LHCN-M2 (cell line): ENCODE data around the gene ZCCHC13. TPM values are rescaled to one million over a fixed set of nuclear protein-coding genes. Genes with fewer than 3 reads are reported as not detected.
"Not testable (repeated sequence)": the region's sequence is repeated elsewhere in the genome, so short reads cannot be mapped to it uniquely, and the experiment has no call there.

ENCODE experiments used
- DNase-seq: peaks from one replicate; pipeline ENCODE4 v3.0.0-alpha.2; 2012; ENCODE audit warnings: low read depth
- polyA plus RNA-seq: library from polyadenylated mRNA; unstranded; fragments of >200 nt; gene quantifications from one replicate; pipeline ENCODE4 v1.2.1, GENCODE V29; 2012; ENCODE audit warnings: missing spikeins
- total RNA-seq: library from RNA; depleted of rRNA; stranded (reverse); fragments of >200 nt; gene quantifications from 2 replicates; pipeline ENCODE4 v1.2.3, GENCODE V29; 2014; rRNA removed

The ZCCHC13 gene
- not detected in 2 replicates for total RNA-seq
- polyA plus RNA-seq: not detected

DNA sequence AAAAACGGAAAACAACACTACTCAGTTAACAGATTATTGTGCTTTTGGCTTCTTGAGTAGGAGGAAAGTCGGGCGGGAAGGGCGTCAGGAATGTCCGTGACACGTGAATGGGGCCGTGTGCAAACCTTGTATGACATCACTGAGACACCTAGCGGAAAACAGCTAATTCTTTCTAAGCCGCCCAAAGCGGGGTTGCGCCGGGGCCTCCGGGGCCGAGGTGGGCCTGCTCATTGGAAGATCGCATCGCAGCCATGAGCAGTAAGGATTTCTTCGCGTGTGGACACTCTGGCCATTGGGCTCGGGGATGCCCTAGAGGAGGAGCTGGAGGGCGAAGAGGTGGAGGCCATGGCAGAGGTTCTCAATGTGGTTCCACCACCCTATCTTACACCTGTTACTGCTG lies at the start of gene ZCCHC13:
Gene ZCCHC13 (plus strand): TSS at position 165 of the 400 bp plus-strand sequence. CDS start 87 bp downstream, at position 252.
- no peak for DNase-seq

DNA sequence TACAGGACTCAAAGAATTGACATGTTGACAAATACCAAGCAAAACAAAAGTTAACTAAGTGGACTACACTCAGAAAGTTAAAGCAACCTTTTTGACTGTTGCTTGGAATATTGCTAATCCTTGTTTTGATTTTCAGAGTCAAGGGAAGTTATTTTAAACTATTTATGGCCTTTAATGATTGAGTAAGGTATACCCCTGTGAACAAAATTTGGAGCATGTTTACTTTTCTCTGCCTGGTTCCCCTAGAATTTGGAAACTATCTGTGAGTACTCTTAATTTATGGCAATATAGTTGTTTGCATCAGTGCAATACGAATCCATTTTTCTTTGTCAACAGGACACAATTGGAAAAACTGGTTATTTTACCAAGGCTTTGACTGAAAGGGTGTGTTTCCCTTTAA lies 45.9 kb upstream of the ZCCHC13 start:
- DNase-seq: not testable (repeated sequence)

DNA sequence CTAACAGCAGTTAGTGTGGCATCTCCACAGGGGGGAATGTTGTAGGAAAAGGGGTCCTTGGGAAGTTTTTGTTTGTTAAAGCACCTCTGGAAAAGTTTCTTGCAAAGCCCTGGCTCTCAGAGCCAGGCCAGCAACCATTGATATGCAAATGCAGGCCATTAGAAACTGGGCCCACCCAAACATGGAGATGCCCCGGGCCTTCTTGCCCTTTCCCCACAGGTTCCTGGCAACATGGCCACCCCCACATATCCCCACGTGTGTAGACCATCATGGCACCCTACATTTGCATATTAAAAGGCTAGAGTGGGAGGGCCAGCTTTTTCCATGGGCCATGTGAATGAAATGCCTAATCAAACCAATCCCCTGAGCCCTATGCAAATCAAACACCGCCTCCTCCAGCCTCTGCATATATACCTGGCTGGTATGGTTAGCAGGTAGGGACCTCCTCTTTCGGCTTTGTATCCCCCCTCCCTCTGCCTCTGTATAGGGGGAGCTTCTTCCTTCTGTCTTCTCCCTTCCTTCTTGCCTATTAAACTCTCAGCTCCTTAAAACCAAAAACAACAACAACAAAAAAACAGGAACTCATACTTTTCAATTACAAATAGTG lies 44.0 kb upstream of the ZCCHC13 start:
- DNase-seq: no peak

DNA sequence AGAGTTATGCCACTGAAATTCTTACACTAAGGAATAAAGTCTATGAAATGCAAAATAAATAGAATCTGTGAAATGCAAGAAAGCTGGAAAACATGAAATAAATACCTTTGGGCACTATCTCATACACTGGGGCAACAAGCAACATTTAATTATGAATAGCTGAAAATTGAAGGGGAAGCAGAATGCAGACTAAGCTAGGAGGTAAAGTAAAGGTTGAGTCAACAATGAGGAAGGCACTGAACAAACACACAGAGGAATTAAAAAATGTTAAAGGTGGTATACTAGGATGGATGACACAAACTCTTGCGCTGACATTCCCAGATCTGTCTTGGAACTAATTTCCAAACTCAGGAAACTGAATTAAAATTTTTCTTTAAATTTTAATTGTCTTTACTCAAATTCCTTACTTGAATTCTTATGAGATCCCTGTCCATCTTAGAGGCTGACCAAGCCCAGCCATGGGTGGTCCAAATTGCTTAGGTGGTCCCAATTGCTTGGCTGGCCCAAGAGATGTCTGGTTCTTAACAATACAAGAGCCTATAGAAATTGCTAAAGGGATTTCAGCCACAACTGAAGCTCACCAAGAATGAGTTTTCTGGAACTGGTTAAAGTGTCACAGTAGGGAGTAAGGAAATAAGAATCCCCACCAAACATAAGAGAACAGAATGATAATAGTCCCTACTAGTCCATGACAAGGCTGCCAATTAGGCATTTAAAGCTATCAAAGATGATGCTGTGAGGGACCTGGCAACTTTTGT lies 41.3 kb upstream of the ZCCHC13 start:
- no peak for DNase-seq

GRCh38 chrX:74270393-74270792 lies 33.6 kb upstream of the ZCCHC13 start:
- DNase-seq: no peak

GRCh38 chrX:74272230-74272629 lies 31.8 kb upstream of the ZCCHC13 start:
- no peak for DNase-seq

DNA sequence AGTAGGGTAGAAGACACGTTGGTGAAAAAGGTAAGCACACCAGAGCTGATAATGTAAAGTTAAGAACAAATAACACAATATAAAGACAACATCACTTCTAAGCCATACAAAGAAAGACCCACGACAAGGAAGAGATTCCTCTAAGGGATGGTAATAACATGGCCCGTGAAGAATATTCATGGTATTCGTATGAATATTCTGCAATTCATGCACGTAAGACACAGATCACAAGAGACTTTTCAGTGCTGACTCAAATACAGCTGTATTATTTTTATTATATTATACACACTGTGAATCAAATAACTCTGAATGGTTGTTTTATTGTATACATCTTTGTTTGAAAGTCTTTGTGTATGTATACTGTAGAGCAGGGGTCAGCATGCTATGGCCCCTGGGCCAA lies 29.5 kb upstream of the ZCCHC13 start:
- DNase-seq: no peak

- DNase-seq: no peak
These were observed 26.7 kb upstream of the ZCCHC13 start for GRCh38 chrX:74277320-74277719.

- no peak for DNase-seq
These were observed 26.1 kb upstream of the ZCCHC13 start for GRCh38 chrX:74277846-74278245.

GRCh38 chrX:74280759-74281158 lies 23.2 kb upstream of the ZCCHC13 start:
- no peak for DNase-seq

GRCh38 chrX:74284391-74284952 lies 19.5 kb upstream of the ZCCHC13 start:
- no peak for DNase-seq

DNA sequence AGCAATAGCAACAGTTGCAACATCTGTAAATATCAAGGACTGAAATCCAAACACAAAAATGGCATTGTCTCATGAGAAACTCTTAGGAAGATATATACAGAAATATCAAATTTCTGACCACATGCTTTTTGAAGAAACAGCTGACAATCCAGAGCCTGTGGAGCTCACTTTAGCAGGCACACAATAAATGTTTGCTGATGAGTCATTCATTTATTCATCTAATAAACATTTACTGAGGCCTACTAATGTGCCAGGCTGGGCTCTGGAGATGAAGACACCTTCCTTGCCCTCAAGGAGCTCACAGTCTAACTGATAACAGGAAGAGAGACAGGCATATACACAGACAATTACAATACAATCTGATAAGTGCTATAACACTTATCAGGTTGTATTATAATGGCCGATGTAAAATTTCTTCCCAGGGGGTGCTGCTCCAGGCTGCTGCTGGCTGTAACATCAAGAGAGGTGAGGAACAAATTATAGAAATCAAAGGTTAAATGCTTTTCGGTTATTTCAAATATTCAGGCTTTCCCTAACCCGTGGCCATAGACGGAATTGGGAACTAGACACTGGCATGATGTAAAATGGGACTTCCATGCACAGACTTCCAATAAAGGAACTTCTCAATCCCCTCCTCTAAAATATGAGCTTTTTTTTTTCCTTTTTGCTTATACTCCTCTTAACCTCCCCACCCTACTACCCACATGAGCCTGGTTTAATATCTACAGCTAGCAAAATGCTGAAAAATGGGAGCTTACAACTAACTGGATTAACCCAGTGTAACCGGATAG lies 16.8 kb upstream of the ZCCHC13 start:
- peak; percentile 88 for DNase-seq

DNA sequence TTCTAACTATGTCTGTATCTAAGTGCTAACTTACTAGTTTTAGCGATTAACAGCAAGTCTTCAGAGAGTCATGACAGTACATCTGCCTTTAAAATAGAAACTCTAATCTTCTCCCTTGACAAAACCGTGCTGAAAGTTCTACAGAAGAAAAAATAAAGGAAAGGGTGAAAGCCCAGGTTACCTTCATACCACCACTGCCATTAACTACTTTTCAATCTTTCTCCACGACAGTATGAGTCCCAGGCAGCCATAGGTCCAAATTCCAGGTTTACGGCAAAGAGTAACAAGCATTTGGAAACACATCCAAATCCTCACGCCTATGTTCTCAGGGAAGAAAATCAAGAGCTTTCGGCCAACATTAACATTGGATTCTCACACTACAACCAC lies 12.4 kb upstream of the ZCCHC13 start:
- DNase-seq: no peak

DNA sequence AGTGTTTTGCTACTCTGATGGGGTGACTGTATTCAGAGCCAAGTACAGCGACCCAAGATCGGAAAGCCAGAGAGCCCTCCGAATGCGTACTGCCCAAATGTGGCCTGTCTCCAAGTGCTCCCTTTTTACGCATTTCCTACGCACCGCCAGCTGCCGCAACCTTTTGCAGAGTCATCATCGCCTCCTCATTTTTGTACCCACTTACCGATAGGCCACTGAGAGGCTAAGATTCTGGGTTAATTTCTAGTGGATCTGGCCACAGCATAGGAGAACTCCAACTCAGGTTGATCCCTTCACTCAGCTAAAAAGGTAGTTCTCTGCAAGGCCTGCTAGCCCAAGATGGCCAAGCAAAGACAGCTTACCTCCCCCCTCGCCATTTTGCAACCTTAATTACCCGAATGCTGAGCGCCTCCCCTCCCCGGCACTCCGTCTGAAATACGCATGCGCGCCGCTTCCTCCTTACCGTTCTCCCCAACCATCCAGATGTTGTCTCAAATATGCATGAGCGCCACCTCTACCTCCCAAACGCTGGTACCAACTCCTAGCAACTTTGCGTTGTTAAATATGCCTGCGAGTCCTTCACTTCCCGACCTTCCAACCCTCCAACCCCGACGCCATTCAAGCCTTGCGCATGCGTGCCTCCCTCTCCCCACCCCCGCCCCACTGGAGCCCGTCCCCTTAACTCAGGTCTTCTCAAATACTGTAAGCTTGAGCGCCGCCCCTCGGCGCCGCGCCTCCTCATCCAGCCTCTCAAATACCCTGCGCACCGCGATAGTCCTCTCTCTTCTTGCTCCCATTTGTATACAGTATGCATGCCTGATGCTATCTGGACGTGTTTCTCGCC lies 11.8 kb upstream of the ZCCHC13 start:
- DNase-seq: peak; percentile 83

DNA sequence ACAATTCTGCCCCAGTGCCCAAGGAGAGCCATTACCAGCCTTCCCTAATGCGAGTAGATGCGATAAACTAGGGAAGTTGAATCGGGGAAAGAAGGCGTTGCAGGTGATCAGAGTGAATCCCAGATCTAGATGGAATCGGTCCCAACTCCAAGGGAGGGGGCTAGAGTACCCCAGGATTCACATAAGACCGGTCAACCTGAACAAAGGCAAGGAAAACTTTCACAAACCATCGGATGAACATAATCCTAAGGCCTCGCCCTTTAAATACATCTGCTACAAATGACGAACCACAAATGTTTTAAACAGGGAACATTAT lies 11.2 kb upstream of the ZCCHC13 start:
- DNase-seq: no peak

GRCh38 chrX:74293343-74293946 lies 10.5 kb upstream of the ZCCHC13 start:
- DNase-seq: peak; percentile 70

DNA sequence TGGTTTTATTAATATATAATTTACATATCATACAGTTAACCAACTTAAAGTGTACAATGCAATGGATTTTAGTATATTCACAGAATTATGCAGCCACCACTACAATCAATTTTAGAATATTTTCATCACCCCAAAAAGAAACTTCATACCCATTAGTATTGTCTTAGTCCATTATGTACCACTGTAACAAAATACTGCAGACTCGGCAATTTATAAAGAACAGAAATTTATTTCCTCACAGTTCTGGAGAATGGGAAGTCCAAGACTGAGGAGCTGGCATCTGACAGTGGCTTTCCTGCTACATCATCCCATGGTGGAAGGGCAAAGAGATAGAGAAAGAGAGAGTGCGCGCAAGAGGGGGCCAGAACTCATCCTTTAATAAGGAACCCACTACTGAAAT lies 8.9 kb upstream of the ZCCHC13 start:
- DNase-seq: no peak

DNA sequence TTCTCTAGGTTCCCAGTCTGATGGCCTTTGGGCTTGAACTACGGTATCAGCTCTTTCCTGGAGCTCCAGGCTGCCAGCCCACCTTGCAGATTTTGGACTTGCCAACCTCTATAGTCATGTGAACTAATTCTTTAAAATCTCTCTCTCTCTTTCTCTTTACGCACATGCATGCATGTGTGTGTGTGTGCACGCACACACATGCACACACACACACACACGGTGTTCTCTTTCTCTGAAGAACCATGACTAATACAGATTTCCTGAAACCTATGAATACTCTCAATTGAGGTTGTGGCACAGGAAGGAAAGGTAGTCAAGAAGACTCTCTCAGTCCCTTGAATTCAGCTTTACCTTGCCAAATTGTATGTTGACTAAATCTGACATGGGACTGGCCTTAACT lies 6.2 kb upstream of the ZCCHC13 start:
- DNase-seq: no peak

GRCh38 chrX:74300869-74301268 lies 3.1 kb upstream of the ZCCHC13 start:
- DNase-seq: no peak

GRCh38 chrX:74318672-74319071 lies 14.7 kb downstream of the ZCCHC13 start:
- no peak for DNase-seq

GRCh38 chrX:74319321-74319720 lies 15.3 kb downstream of the ZCCHC13 start:
- not testable (repeated sequence) for DNase-seq
